Suprapubic skin (tissue), 4 donors: Measurements from ENCODE around the gene CFAP99. TPM values are rescaled to one million over a fixed set of nuclear protein-coding genes. Genes with fewer than 3 reads are reported as not detected.

ENCODE experiments used
- DNase-seq, 2 donors: peaks; one replicate each; pipeline ENCODE4 v3.0.0-alpha.2; 2019; ENCODE audit warnings: low spot score in 2 of 2
- H3K27ac ChIP-seq: fragments of 200-600 bp; sonication (generic); one replicate; pipeline ENCODE4 v1.5.1; 2019
- H3K27me3 ChIP-seq: fragments of 200-600 bp; sonication (generic); one replicate; pipeline ENCODE4 v1.5.1; 2019
- H3K36me3 ChIP-seq: fragments of 200-600 bp; sonication (generic); one replicate; pipeline ENCODE4 v1.5.1; 2019
- H3K4me1 ChIP-seq: fragments of 200-600 bp; sonication (generic); one replicate; pipeline ENCODE4 v1.5.1; 2019
- H3K4me3 ChIP-seq: fragments of 200-600 bp; sonication (generic); one replicate; pipeline ENCODE4 v1.5.1; 2019; ENCODE audit warnings: mild to moderate bottlenecking
- H3K9me3 ChIP-seq: fragments of 200-600 bp; sonication (generic); one replicate; pipeline ENCODE4 v1.5.1; 2019
- EP300 ChIP-seq: sonication (generic); formaldehyde crosslinking; IDR thresholded peaks from one replicate; pipeline ENCODE4 v1.6.1; 2017; ENCODE audit warnings: antibody characterized with exemption
- POLR2A ChIP-seq, 2 donors: fragments of 450-650 bp; IDR thresholded peaks; one replicate each; pipeline ENCODE4 v1.6.1; 2017; ENCODE audit warnings: antibody characterized with exemption in 2 of 2, mild to moderate bottlenecking in 2 of 2, moderate library complexity in 2 of 2
- POLR2AphosphoS5 ChIP-seq, 3 donors: sonication (generic); formaldehyde crosslinking; IDR thresholded peaks; one replicate each; pipeline ENCODE4 v1.6.1; 2017; ENCODE audit warnings: antibody characterized with exemption in 3 of 3
- WGBS: methylation state at CpG from one replicate; pipeline ENCODE4 v1.1.5; 2018; 5-methylcytosine and 5-hydroxymethylcytosine counted together
- total RNA-seq, 4 donors: library from RNA; depleted of rRNA; stranded (reverse); fragments of >200 nt; gene quantifications; one replicate each; pipeline ENCODE4 v1.1.0, GENCODE V29; 2016
- TF ChIP-seq, protein P1 (sequence below), 2 donors: fragments of 200-600 bp in 1 of 2; fragments of 450-650 bp in 1 of 2; sonication (generic) in 1 of 2; IDR thresholded peaks; one replicate each; pipeline ENCODE4 v1.5.1; 2016 to 2019; ENCODE audit warnings: antibody characterized with exemption in 2 of 2, mild to moderate bottlenecking in 1 of 2, moderate library complexity in 1 of 2

The CFAP99 gene
- total RNA-seq, 4 donors from 2014 or later = not detected

GRCh38 chr4:2408401-2408958 is 10.3 kb upstream of the CFAP99 start:
- H3K9me3 ChIP-seq = no peaks in the 10 kb centered on the region
- no peak overlapping the region for H3K27ac ChIP-seq
- TF ChIP-seq POLR2AphosphoS5 (IDR thresholded peaks at IDR 0.05) = no peak
- TF ChIP-seq, protein P1, sequence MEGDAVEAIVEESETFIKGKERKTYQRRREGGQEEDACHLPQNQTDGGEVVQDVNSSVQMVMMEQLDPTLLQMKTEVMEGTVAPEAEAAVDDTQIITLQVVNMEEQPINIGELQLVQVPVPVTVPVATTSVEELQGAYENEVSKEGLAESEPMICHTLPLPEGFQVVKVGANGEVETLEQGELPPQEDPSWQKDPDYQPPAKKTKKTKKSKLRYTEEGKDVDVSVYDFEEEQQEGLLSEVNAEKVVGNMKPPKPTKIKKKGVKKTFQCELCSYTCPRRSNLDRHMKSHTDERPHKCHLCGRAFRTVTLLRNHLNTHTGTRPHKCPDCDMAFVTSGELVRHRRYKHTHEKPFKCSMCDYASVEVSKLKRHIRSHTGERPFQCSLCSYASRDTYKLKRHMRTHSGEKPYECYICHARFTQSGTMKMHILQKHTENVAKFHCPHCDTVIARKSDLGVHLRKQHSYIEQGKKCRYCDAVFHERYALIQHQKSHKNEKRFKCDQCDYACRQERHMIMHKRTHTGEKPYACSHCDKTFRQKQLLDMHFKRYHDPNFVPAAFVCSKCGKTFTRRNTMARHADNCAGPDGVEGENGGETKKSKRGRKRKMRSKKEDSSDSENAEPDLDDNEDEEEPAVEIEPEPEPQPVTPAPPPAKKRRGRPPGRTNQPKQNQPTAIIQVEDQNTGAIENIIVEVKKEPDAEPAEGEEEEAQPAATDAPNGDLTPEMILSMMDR (IDR thresholded peaks at IDR 0.05) = no peak
- no peak for TF ChIP-seq POLR2A (IDR thresholded peaks at IDR 0.05)
- TF ChIP-seq EP300 = no peak
- WGBS = 72% methylated on average over 10 of the region's 15 CpGs
- no peak for DNase-seq
- H3K4me1 ChIP-seq = peaks cover 24% of the 10 kb centered on the region
- H3K27me3 ChIP-seq = no peaks in the 10 kb centered on the region
- H3K36me3 ChIP-seq = no peaks in the 10 kb centered on the region
- no peak overlapping the region for H3K4me3 ChIP-seq

- no peak overlapping the region for H3K4me3 ChIP-seq
- 78% methylated on average over 10 of the region's 10 CpGs for WGBS
- H3K27ac ChIP-seq = no peak overlapping the region
- H3K36me3 ChIP-seq = no peaks in the 10 kb centered on the region
- H3K4me1 ChIP-seq = peaks cover 29% of the 10 kb centered on the region
- no peaks in the 10 kb centered on the region for H3K27me3 ChIP-seq
- H3K9me3 ChIP-seq = no peaks in the 10 kb centered on the region
- DNase-seq = no peak
- TF ChIP-seq, protein P1 (IDR thresholded peaks at IDR 0.05) = no peak
- no peak for TF ChIP-seq POLR2A (IDR thresholded peaks at IDR 0.05)
Measured at GRCh38 chr4:2408976-2409375, 9.8 kb upstream of the CFAP99 start.

DNA sequence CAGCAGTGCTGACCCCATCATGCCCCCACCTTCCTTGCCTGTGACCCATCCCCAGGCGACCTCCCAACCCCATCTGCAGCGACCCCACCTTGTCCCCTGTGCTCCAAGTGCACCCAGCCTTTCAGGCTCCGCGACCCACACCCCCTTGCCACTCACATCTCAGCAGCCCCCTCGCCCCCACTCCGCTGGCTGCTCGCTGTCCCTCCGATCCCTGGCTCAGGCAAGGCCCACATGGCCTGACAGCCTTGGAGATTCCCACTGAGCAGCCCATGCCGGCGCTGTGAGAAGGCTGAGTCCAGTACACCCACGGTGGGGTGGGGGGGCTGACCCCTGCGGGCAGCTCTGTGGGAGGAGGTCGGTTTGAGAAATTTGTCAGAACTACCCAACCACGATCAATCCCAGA is 9.4 kb upstream of the CFAP99 start:
- H3K36me3 ChIP-seq = no peaks in the 10 kb centered on the region
- H3K4me3 ChIP-seq = no peak overlapping the region
- peaks cover 33% of the 10 kb centered on the region for H3K4me1 ChIP-seq
- H3K9me3 ChIP-seq = no peaks in the 10 kb centered on the region
- TF ChIP-seq POLR2AphosphoS5 (IDR thresholded peaks at IDR 0.05) (no peak), POLR2A (IDR thresholded peaks at IDR 0.05) (no peak), EP300 (no peak)
- TF ChIP-seq, protein P1 (IDR thresholded peaks at IDR 0.05) = no peak
- 86% methylated on average over 10 of the region's 14 CpGs for WGBS
- H3K27me3 ChIP-seq = no peaks in the 10 kb centered on the region
- H3K27ac ChIP-seq = no peak overlapping the region
- no peak for DNase-seq

DNA sequence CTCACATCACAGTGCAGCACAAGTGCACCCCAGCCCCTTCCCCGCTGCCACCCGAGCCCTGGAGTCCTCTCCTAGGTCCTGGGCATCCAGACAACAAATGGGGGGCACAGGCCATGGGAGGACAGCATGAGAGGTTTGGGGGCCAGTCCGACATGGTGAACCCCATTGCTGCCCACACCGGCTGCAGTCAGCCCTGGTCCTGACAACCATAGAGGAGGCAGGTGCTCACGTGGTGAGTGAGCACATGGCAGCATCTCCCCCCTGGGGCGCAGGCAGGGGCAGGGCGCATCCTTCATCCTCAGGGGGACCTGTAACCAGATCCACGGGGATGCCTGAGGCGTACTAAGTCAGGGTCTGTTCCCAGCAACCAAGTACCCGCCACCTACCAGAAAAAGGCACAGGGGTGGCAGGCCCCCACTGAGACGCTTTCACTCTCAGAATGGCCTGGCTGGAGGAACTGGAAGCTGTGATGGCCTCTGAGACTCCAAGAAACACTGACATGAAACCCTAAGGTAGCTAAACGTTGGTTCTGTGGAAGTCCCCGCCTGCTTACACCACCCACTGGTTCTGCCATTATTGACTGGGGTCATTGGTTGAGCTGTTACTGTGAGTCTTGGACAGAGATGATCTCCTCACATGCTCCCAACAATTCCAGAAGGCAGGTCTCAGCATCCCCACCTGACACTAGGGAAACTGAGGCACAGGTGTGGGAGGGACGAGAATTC is 6.8 kb upstream of the CFAP99 start:
- Histone ChIP-seq H3K27me3 (peaks cover 6% of the 10 kb centered on the region), H3K9me3 (no peaks in the 10 kb centered on the region), H3K27ac (peak overlapping the region; percentile 70), H3K36me3 (no peaks in the 10 kb centered on the region), H3K4me3 (no peak overlapping the region), H3K4me1 (peaks cover 43% of the 10 kb centered on the region)
- WGBS = 88% methylated on average over 5 of the region's 14 CpGs
- no peak for TF ChIP-seq POLR2AphosphoS5 (IDR thresholded peaks at IDR 0.05)
- no peak for TF ChIP-seq POLR2A (IDR thresholded peaks at IDR 0.05)
- TF ChIP-seq, protein P1 (IDR thresholded peaks at IDR 0.05) = no peak
- TF ChIP-seq EP300 = no peak
- no peak for DNase-seq

DNA sequence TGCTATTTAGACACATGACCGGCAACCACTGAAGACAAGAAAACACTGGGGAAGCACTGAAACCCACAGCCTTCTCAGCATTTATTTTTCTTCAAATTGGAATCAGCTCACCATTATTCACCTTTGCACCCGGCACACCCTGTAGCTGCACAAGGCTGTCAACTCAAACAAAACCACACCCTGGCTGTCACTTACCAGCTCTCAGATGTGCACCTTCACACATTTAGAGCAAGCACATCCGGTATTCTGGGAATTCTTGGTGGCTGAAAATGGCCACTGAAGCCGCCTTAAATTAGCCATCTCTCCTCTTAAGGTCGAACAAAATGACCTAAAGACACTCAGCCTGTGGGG is 6.2 kb upstream of the CFAP99 start:
- Histone ChIP-seq H3K4me3 (peak overlapping the region; percentile 25), H3K27me3 (peaks cover 12% of the 10 kb centered on the region), H3K4me1 (peaks cover 48% of the 10 kb centered on the region), H3K27ac (peak overlapping the region; percentile 70), H3K9me3 (no peaks in the 10 kb centered on the region), H3K36me3 (no peaks in the 10 kb centered on the region)
- 38% methylated on average over 5 of the region's 5 CpGs for WGBS
- no peak for DNase-seq
- no peak for TF ChIP-seq EP300
- TF ChIP-seq, protein P1 (IDR thresholded peaks at IDR 0.05) = no peak
- no peak for TF ChIP-seq POLR2A (IDR thresholded peaks at IDR 0.05)
- TF ChIP-seq POLR2AphosphoS5 (IDR thresholded peaks at IDR 0.05) = no peak
